GM23338 (cell line): ENCODE results near the gene AP5S1. TPM values are rescaled to one million over a fixed set of nuclear protein-coding genes. Genes with fewer than 3 reads are reported as not detected.

Experiments
- ATAC-seq: fragments of 200-7000 bp; cut with Tn5 transposase; 3 replicates; pipeline ENCODE4 v1.9.1; 2020
- DNase-seq: peaks from one replicate; pipeline ENCODE4 v3.0.0-alpha.2; 2015; ENCODE audit warnings: low spot score
- H2AFZ ChIP-seq: fragments of 200-600 bp; sonication (generic); 2 replicates; pipeline ENCODE4 v1.8.0; 2016; ENCODE audit warnings: antibody characterized with exemption, mild to moderate bottlenecking, moderate library complexity
- H3F3A ChIP-seq: fragments of 200-600 bp; sonication (generic); replicated peaks from 2 replicates; pipeline ENCODE4 v1.8.0; 2017; ENCODE audit warnings: antibody characterized with exemption, mixed run types, low read depth
- H3K27ac ChIP-seq: fragments of 200-600 bp; sonication (generic); 2 replicates; pipeline ENCODE4 v1.6.1; 2016; ENCODE audit warnings: low read depth
- H3K27me3 ChIP-seq: fragments of 200-600 bp; sonication (generic); 2 replicates; pipeline ENCODE4 v1.8.0; 2016; ENCODE audit warnings: mild to moderate bottlenecking, mixed run types, moderate library complexity; ENCODE audit not compliant: insufficient read depth
- H3K36me3 ChIP-seq: fragments of 200-600 bp; sonication (generic); 2 replicates; pipeline ENCODE4 v1.8.0; 2016; ENCODE audit warnings: mild to moderate bottlenecking; ENCODE audit not compliant: insufficient read depth
- H3K4me1 ChIP-seq: fragments of 200-600 bp; sonication (generic); 2 replicates; pipeline ENCODE4 v1.8.0; 2016; ENCODE audit warnings: mild to moderate bottlenecking, moderate library complexity; ENCODE audit not compliant: insufficient read depth
- H3K4me2 ChIP-seq: fragments of 200-600 bp; sonication (generic); 2 replicates; pipeline ENCODE4 v1.7.1; 2017; ENCODE audit warnings: mixed run types
- H3K4me3 ChIP-seq: fragments of 200-600 bp; sonication (generic); 2 replicates; pipeline ENCODE4 v1.6.1; 2016; ENCODE audit warnings: mixed run types
- H3K79me2 ChIP-seq: fragments of 200-600 bp; sonication (generic); replicated peaks from 2 replicates; pipeline ENCODE4 v1.8.0; 2017; ENCODE audit warnings: mild to moderate bottlenecking; ENCODE audit not compliant: insufficient read depth
- H3K9me2 ChIP-seq: fragments of 200-600 bp; sonication (generic); 2 replicates; pipeline ENCODE4 v1.8.0; 2017; ENCODE audit not compliant: insufficient read depth
- H4K20me1 ChIP-seq: fragments of 200-600 bp; sonication (generic); replicated peaks from 2 replicates; pipeline ENCODE4 v1.8.0; 2017; ENCODE audit warnings: mild to moderate bottlenecking; ENCODE audit not compliant: insufficient read depth
- H3K27ac Mint-ChIP-seq: 2 replicates; pipeline ENCODE4 v1.8.0; 2020; ENCODE audit warnings: inconsistent platforms, mild to moderate bottlenecking, moderate library complexity, mixed read lengths
- H3K27me3 Mint-ChIP-seq: 3 replicates; pipeline ENCODE4 v1.8.0; 2022; ENCODE audit warnings: low read depth, mild to moderate bottlenecking, moderate library complexity, mixed read lengths, inconsistent platforms; ENCODE audit not compliant: insufficient read depth, poor library complexity
- H3K36me3 Mint-ChIP-seq: 3 replicates; pipeline ENCODE4 v1.8.0; 2021; ENCODE audit warnings: low read depth, mild to moderate bottlenecking, inconsistent platforms, moderate library complexity, mixed read lengths
- H3K4me1 Mint-ChIP-seq: 3 replicates; pipeline ENCODE4 v1.8.0; 2020; ENCODE audit warnings: mild to moderate bottlenecking, inconsistent platforms, mixed read lengths
- H3K4me3 Mint-ChIP-seq: 3 replicates; pipeline ENCODE4 v1.8.0; 2021; ENCODE audit warnings: moderate library complexity, mild to moderate bottlenecking, inconsistent platforms, mixed read lengths
- H3K9me3 Mint-ChIP-seq: 3 replicates; pipeline ENCODE4 v1.8.0; 2020; ENCODE audit warnings: moderate library complexity, mild to moderate bottlenecking, inconsistent platforms, mixed read lengths
- CREB1 ChIP-seq: fragments of 250-450 bp; sonication (Bioruptor Pico); IDR thresholded peaks from 2 replicates; pipeline ENCODE4 v1.5.0; 2020; ENCODE audit warnings: low read depth, mild to moderate bottlenecking, moderate library complexity
- EZH2 ChIP-seq: fragments of 200-600 bp; sonication (generic); IDR thresholded peaks from one replicate; pipeline ENCODE4 v1.8.0; 2017; ENCODE audit warnings: antibody characterized with exemption, mild to moderate bottlenecking, low read depth; ENCODE audit not compliant: unreplicated experiment
- EZH2phosphoT487 ChIP-seq: fragments of 200-600 bp; sonication (generic); IDR thresholded peaks from one replicate; pipeline ENCODE4 v1.8.1; 2018; ENCODE audit warnings: antibody characterized with exemption; ENCODE audit not compliant: unreplicated experiment
- JUNB ChIP-seq: IDR thresholded peaks from one replicate; pipeline ENCODE4 v1.6.1; 2016; ENCODE audit warnings: antibody characterized with exemption; ENCODE audit not compliant: unreplicated experiment
- NANOG ChIP-seq: IDR thresholded peaks from 2 replicates; pipeline ENCODE4 v1.6.1; 2016; ENCODE audit warnings: antibody characterized with exemption, borderline replicate concordance
- STAT1 ChIP-seq: IDR thresholded peaks from one replicate; pipeline ENCODE4 v1.6.1; 2016; ENCODE audit warnings: antibody characterized with exemption; ENCODE audit not compliant: unreplicated experiment
- ZNF114 ChIP-seq: fragments of 250-450 bp; sonication (Bioruptor Pico); IDR thresholded peaks from 2 replicates; pipeline ENCODE4 v1.5.0; 2020; ENCODE audit warnings: mild to moderate bottlenecking, moderate library complexity
- ZNF331 ChIP-seq: fragments of 250-450 bp; sonication (Bioruptor Pico); IDR thresholded peaks from 2 replicates; pipeline ENCODE4 v1.5.0; 2020; ENCODE audit warnings: low read depth, mild to moderate bottlenecking, moderate library complexity
- polyA plus RNA-seq: library from polyadenylated mRNA; unstranded; fragments of >200 nt; fragmentation: Nextera tagmentation; extraction: Ambion mirVana; gene quantifications from 2 replicates; pipeline ENCODE4 v1.2.1, GENCODE V29; 2016
- total RNA-seq: library from RNA; depleted of rRNA; stranded (reverse); fragments of >200 nt; shearing (Covaris generic); gene quantifications from 2 replicates; pipeline ENCODE4 v1.2.3, GENCODE V29; 2014
- TF ChIP-seq, protein P1 (sequence below): IDR thresholded peaks from one replicate; pipeline ENCODE4 v1.6.1; 2018; ENCODE audit warnings: antibody characterized with exemption; ENCODE audit not compliant: unreplicated experiment
- TF ChIP-seq, protein P2 (sequence below): IDR thresholded peaks from 2 replicates; pipeline ENCODE4 v1.6.1; 2016; ENCODE audit warnings: antibody characterized with exemption
- TF ChIP-seq, protein P3 (sequence below): fragments of 250-450 bp; sonication (Bioruptor Pico); IDR thresholded peaks from 2 replicates; pipeline ENCODE4 v1.5.0; 2020; ENCODE audit warnings: mild to moderate bottlenecking, moderate library complexity
- TF ChIP-seq, protein P4 (sequence below), 2 experiments: fragments of 200-600 bp in 1 of 2; sonication (generic) in 1 of 2; conservative IDR thresholded peaks; 2 replicates each; pipeline versions ENCODE4 v1.5.1 to v1.6.1; 2016 to 2017; ENCODE audit warnings: antibody characterized with exemption in 2 of 2, low read depth in 2 of 2, mild to moderate bottlenecking in 2 of 2, moderate library complexity in 1 of 2

The AP5S1 gene
- total and polyA plus RNA-seq, 2 experiments from 2014 or later = 1.8 to 2.8 TPM

DNA sequence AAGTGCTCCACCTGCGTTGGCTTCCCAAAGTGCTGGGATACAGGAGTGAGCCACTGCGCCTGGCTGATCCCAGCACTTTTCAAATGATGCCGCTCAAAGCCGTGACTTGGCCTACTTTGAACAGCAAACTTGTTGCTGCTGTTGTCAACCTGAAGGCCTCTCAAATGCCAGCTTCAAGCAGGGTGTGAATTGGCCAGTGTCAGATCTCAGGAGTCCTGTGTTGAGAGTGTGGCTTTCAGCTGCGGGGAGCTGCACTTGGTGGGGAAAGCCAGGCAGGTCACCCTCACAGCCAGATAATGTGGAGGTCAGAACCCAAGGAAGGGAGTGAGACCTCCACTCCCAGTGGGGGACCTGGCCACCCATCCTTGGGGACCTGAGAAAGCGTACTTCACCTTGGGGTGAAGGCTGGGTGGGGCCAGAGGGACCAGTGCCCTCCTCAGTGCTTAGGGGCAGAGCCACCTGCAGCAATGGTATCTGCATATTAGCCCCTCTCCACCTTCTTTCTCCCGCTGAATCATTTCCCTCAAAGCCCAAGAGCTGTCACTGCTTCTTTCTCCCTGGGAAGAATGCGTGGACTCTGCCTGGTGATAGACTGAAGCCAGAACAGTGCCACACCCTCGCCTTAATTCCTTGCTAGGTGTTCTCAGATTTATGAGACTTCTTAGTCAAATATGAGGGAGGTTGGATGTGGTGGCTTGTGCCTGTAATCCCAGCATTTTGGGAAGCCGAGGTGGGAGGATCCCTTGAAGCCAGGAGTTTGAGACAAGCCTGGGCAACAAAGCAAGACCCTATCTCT is 49.7 kb downstream of the AP5S1 start:
- no peak for TF ChIP-seq ZNF331
- TF ChIP-seq ZNF114 (CRISPR knock-in tag) = no peak
- TF ChIP-seq, protein P1, sequence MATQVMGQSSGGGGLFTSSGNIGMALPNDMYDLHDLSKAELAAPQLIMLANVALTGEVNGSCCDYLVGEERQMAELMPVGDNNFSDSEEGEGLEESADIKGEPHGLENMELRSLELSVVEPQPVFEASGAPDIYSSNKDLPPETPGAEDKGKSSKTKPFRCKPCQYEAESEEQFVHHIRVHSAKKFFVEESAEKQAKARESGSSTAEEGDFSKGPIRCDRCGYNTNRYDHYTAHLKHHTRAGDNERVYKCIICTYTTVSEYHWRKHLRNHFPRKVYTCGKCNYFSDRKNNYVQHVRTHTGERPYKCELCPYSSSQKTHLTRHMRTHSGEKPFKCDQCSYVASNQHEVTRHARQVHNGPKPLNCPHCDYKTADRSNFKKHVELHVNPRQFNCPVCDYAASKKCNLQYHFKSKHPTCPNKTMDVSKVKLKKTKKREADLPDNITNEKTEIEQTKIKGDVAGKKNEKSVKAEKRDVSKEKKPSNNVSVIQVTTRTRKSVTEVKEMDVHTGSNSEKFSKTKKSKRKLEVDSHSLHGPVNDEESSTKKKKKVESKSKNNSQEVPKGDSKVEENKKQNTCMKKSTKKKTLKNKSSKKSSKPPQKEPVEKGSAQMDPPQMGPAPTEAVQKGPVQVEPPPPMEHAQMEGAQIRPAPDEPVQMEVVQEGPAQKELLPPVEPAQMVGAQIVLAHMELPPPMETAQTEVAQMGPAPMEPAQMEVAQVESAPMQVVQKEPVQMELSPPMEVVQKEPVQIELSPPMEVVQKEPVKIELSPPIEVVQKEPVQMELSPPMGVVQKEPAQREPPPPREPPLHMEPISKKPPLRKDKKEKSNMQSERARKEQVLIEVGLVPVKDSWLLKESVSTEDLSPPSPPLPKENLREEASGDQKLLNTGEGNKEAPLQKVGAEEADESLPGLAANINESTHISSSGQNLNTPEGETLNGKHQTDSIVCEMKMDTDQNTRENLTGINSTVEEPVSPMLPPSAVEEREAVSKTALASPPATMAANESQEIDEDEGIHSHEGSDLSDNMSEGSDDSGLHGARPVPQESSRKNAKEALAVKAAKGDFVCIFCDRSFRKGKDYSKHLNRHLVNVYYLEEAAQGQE = no peak
- no peak for TF ChIP-seq NANOG
- TF ChIP-seq JUNB = no peak
- no peak for TF ChIP-seq EZH2phosphoT487
- no peak for TF ChIP-seq STAT1
- no peak for TF ChIP-seq EZH2
- TF ChIP-seq, protein P2, sequence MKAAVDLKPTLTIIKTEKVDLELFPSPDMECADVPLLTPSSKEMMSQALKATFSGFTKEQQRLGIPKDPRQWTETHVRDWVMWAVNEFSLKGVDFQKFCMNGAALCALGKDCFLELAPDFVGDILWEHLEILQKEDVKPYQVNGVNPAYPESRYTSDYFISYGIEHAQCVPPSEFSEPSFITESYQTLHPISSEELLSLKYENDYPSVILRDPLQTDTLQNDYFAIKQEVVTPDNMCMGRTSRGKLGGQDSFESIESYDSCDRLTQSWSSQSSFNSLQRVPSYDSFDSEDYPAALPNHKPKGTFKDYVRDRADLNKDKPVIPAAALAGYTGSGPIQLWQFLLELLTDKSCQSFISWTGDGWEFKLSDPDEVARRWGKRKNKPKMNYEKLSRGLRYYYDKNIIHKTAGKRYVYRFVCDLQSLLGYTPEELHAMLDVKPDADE = no peak
- TF ChIP-seq CREB1 = no peak
- TF ChIP-seq, protein P3, sequence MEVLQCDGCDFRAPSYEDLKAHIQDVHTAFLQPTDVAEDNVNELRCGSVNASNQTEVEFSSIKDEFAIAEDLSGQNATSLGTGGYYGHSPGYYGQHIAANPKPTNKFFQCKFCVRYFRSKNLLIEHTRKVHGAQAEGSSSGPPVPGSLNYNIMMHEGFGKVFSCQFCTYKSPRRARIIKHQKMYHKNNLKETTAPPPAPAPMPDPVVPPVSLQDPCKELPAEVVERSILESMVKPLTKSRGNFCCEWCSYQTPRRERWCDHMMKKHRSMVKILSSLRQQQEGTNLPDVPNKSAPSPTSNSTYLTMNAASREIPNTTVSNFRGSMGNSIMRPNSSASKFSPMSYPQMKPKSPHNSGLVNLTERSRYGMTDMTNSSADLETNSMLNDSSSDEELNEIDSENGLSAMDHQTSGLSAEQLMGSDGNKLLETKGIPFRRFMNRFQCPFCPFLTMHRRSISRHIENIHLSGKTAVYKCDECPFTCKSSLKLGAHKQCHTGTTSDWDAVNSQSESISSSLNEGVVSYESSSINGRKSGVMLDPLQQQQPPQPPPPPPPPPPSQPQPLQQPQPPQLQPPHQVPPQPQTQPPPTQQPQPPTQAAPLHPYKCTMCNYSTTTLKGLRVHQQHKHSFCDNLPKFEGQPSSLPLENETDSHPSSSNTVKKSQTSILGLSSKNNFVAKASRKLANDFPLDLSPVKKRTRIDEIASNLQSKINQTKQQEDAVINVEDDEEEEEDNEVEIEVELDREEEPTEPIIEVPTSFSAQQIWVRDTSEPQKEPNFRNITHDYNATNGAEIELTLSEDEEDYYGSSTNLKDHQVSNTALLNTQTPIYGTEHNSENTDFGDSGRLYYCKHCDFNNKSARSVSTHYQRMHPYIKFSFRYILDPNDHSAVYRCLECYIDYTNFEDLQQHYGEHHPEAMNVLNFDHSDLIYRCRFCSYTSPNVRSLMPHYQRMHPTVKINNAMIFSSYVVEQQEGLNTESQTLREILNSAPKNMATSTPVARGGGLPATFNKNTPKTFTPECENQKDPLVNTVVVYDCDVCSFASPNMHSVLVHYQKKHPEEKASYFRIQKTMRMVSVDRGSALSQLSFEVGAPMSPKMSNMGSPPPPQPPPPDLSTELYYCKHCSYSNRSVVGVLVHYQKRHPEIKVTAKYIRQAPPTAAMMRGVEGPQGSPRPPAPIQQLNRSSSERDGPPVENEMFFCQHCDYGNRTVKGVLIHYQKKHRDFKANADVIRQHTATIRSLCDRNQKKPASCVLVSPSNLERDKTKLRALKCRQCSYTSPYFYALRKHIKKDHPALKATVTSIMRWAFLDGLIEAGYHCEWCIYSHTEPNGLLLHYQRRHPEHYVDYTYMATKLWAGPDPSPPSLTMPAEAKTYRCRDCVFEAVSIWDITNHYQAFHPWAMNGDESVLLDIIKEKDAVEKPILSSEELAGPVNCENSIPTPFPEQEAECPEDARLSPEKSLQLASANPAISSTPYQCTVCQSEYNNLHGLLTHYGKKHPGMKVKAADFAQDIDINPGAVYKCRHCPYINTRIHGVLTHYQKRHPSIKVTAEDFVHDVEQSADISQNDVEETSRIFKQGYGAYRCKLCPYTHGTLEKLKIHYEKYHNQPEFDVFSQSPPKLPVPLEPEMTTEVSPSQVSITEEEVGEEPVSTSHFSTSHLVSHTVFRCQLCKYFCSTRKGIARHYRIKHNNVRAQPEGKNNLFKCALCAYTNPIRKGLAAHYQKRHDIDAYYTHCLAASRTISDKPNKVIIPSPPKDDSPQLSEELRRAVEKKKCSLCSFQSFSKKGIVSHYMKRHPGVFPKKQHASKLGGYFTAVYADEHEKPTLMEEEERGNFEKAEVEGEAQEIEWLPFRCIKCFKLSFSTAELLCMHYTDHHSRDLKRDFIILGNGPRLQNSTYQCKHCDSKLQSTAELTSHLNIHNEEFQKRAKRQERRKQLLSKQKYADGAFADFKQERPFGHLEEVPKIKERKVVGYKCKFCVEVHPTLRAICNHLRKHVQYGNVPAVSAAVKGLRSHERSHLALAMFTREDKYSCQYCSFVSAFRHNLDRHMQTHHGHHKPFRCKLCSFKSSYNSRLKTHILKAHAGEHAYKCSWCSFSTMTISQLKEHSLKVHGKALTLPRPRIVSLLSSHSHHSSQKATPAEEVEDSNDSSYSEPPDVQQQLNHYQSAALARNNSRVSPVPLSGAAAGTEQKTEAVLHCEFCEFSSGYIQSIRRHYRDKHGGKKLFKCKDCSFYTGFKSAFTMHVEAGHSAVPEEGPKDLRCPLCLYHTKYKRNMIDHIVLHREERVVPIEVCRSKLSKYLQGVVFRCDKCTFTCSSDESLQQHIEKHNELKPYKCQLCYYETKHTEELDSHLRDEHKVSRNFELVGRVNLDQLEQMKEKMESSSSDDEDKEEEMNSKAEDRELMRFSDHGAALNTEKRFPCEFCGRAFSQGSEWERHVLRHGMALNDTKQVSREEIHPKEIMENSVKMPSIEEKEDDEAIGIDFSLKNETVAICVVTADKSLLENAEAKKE = no peak
- TF ChIP-seq, protein P4, sequence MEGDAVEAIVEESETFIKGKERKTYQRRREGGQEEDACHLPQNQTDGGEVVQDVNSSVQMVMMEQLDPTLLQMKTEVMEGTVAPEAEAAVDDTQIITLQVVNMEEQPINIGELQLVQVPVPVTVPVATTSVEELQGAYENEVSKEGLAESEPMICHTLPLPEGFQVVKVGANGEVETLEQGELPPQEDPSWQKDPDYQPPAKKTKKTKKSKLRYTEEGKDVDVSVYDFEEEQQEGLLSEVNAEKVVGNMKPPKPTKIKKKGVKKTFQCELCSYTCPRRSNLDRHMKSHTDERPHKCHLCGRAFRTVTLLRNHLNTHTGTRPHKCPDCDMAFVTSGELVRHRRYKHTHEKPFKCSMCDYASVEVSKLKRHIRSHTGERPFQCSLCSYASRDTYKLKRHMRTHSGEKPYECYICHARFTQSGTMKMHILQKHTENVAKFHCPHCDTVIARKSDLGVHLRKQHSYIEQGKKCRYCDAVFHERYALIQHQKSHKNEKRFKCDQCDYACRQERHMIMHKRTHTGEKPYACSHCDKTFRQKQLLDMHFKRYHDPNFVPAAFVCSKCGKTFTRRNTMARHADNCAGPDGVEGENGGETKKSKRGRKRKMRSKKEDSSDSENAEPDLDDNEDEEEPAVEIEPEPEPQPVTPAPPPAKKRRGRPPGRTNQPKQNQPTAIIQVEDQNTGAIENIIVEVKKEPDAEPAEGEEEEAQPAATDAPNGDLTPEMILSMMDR (conservative IDR thresholded peaks at IDR 0.05; ENCODE audit: low read depth in 2 of 2) = no peak
- Histone ChIP-seq H3K4me3 (no peak overlapping the region), H3K4me1 (no peaks in the 10 kb centered on the region), H3K9me2 (no peaks in the 10 kb centered on the region), H3K79me2 (no peaks in the 10 kb centered on the region), H3K4me2 (no peak overlapping the region), H4K20me1 (no peaks in the 10 kb centered on the region; the same call in 1 of the 2 replicates), H3F3A (no peaks in the 10 kb centered on the region), H3K27me3 (no peaks in the 10 kb centered on the region), H2AFZ (no peak overlapping the region), H3K36me3 (0 out of 2 replicates have a peak, but pooled peaks cover 3% of the 10 kb centered on the region), H3K27ac (no peak overlapping the region)
- no peak overlapping the region for H3K4me3 Mint-ChIP-seq
- no peaks in the 10 kb centered on the region for H3K9me3 Mint-ChIP-seq
- H3K27me3 Mint-ChIP-seq = peaks cover 9% of the 10 kb centered on the region
- H3K36me3 Mint-ChIP-seq = peaks cover 18% of the 10 kb centered on the region
- DNase-seq = no peak
- ATAC-seq = no peak
- H3K4me1 Mint-ChIP-seq = no peaks in the 10 kb centered on the region
- no peak overlapping the region for H3K27ac Mint-ChIP-seq
